Posterior cingulate gyrus (tissue), 11 donors: ENCODE measurements around the gene CLDN22.
"Not testable (repeated sequence)": the region's sequence is repeated elsewhere in the genome, so short reads cannot be mapped to it uniquely, and the experiment has no call there.

ENCODE experiments used
- DNase-seq, 10 donors: peaks; one replicate each; pipeline versions ENCODE4 v3.0.0 to v3.0.0-alpha.2; 2020 to 2021; ENCODE audit warnings: mixed read lengths in 3 of 10
- intact Hi-C: fragments of 100-400 bp; cut with DNase I; formaldehyde crosslinking; loops from one replicate; pipeline ENCODE4 v1.15.1; 2023

Gene CLDN22

DNA sequence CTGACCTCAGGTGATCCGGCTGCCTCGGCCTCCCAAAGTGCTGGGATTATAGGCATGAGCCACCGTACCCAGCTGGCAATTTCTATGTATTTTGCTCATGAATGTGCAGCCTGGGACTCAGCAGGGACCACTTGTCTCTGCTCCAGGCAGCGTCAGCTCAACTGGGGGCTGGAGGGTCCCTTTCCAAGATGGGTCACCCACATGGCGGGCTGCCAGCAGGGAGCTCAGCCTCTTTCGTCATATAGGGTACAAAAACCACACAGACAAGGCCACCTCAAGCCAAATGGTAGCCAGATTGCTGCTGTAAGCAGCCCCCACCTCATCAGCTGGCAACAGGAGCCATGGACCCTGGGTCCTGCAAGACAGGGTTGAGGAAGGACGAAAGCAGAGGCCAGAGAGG lies 4.5 kb upstream of the CLDN22 start:
- intact Hi-C loops = no loop called here
- DNase-seq = peak in 1 of 10 donors; percentile 76

DNA sequence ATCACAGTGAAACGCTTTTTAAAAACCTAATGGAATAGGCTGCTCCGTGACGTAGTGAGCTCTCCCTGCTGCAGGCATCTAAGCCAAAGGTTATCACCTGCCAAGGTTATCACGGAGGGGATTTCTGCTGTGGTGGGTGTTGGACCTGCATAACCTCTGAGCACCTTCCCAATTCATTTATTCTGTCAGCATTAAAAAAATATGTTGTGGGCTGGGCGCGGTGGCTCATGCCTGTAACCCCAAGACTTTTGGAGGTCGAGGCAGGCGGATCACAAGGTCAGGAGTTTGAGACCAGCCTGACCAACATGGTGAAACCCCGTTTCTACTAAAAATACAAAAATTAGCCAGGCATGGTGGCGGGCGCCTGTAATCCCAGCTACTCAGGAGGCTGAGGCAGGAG lies 4.0 kb upstream of the CLDN22 start:
- DNase-seq, intact Hi-C loops: not testable (repeated sequence)

GRCh38 chr4:183323295-183323694 lies 3.2 kb upstream of the CLDN22 start:
- no peak for DNase-seq
- intact Hi-C loops = no loop called here

DNA sequence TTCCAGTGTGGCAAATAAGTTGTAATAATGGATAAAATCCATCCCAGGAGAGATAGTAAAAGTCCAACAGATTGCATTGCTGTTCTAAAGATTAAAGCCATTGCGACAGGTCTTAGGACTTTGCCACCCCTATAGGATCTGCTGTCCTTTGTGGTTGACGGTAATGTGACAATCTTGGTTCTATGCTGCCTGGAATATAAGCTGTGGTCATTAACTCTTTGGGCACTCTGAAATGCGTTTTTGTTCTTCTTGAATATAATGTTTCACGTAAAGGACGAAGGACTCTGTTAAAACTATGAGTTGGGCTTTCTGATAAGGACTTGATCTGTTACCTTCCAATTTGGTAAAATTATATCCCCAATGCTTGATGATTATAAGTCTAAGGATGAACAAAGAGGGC lies 2.2 kb upstream of the CLDN22 start, which contains the start of gene CLDN24:
TSS of gene CLDN24 (minus strand) at position 101 of the 400 bp plus-strand sequence. CDS start at position 101, 0 bp downstream.
- no peak for DNase-seq
- intact Hi-C loops = no loop called here

DNA sequence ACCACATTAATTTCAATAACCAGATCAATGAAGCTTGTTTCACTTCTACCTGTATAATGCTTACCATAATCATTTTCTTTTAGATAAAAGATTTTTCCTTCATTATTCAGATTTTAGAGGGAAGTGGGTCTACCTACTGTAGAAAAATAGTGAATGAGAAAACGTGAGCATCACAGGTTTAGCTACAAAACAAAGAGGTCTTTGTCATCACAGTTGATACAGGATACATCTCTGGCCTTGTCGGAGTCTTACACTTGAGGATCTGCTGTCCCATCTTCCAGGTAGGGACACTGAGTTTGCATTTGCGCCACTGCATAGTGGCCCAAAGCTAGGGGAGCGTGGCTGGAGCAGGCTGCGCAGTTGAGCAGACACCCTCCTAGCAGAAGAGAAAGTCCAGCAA lies 1.4 kb upstream of the CLDN22 start:
- intact Hi-C loops = no loop called here
- no peak for DNase-seq

- DNase-seq = no peak
- intact Hi-C loops = no loop called here
Measured at GRCh38 chr4:183321079-183321478, 1.0 kb upstream of the CLDN22 start.

GRCh38 chr4:183318656-183319055 lies 1.4 kb downstream of the CLDN22 start:
- intact Hi-C loops = no loop called here
- DNase-seq = no peak

GRCh38 chr4:183314806-183315205 lies 5.3 kb downstream of the CLDN22 start:
- DNase-seq = no peak
- intact Hi-C loops = no loop called here

DNA sequence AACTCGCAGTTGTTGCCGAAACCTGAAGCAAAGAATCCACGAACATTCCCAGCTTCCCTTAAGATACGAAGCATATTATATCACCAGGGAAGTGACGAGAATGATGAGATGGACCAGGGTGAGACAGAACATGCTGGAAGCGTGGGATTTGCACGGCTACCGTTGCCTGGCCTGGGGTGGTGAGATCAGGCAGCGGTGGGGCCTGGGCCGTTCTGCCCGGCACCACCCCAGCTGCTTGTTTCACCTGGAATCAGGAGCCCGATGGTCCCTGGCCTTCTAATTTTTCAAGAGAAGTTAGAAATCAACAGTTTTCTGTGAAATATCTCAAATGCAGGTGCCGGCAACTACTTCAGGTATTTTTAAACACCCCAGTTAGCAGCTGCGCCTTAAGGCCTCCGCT lies 5.7 kb downstream of the CLDN22 start:
- intact Hi-C loops = no loop called here
- no peak for DNase-seq

- intact Hi-C loops = no loop called here
Measured at GRCh38 chr4:183312841-183313240, 7.2 kb downstream of the CLDN22 start.

DNA sequence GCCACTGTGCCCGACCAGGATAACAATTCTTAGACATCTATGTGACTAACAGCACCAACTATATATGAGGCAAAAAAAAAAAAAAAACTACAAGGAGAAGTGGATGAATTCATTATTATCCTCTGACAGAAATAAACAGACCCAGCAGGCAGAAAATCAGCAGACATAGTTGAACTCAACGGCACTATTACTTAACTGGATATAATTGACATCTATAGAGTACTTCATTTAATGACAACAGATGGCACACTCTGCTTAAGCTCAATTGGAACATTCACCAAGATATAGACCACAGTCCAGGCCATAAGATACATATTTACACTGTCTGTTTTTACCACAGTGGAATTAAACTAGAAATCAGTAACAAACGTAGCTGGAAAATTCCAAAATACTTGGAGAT lies 13.3 kb downstream of the CLDN22 start:
- DNase-seq = no peak
- intact Hi-C loops = loop anchor here (2.0 kb wide), 1 partner anchor 44 kb away; no protein-coding TSS in a partner anchor

More at GRCh38 chr4:183312841-183313240, 7.2 kb downstream of the CLDN22 start:
- DNase-seq = peak in 1 of 10 donors; percentile 77

- DNase-seq = no peak
- intact Hi-C loops = no loop called here
Measured at GRCh38 chr4:183304538-183304937, 15.5 kb downstream of the CLDN22 start.

- intact Hi-C loops = no loop called here
- no peak for DNase-seq
Measured at GRCh38 chr4:183304067-183304466, 16.0 kb downstream of the CLDN22 start.

- DNase-seq = no peak
- intact Hi-C loops = no loop called here
Measured at GRCh38 chr4:183303301-183303700, 16.8 kb downstream of the CLDN22 start.

DNA sequence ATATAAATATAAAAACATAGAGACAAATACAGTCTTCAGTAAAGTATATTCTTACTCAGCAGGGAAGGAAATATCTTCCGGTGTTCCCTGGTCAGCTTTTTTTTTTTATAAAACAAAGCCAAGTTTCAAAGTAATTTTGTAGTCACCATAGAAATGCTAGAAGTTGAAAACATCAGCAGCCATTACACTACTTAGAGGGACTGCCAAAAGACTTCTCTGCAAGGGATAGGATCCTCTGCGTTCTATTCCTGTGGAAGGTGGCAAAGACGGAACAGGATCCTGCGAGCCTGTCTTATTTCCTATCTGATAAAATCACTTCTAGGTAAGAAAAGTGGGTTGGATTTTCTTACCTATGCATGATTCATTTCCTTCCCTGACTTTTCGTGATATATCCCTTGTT lies 19.4 kb downstream of the CLDN22 start:
- DNase-seq = no peak
- intact Hi-C loops = no loop called here

- no peak for DNase-seq
- intact Hi-C loops = no loop called here
Measured at GRCh38 chr4:183300070-183300469, 20.0 kb downstream of the CLDN22 start.

GRCh38 chr4:183299464-183299863 lies 20.6 kb downstream of the CLDN22 start:
- intact Hi-C loops = no loop called here
- DNase-seq = no peak

DNA sequence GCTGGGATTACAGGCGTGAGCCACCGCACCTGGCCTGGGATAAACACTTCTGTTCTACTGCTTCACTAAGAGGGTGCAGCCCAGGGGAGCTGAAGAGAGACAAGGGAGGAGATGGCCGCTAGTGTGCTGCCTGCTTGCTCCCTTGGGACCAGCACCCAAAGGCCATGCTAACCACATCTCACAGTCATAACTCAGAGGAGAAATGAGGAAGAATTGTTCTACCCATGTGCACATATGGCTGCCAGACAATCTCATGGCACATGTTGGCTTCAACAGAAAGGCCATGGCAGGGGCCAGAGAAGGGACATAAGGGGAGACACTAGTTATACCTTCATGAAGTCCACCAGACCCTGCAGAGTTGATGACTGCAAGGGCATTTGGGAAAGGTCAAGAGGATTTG lies 22.4 kb downstream of the CLDN22 start:
- no peak for DNase-seq
- intact Hi-C loops = no loop called here

DNA sequence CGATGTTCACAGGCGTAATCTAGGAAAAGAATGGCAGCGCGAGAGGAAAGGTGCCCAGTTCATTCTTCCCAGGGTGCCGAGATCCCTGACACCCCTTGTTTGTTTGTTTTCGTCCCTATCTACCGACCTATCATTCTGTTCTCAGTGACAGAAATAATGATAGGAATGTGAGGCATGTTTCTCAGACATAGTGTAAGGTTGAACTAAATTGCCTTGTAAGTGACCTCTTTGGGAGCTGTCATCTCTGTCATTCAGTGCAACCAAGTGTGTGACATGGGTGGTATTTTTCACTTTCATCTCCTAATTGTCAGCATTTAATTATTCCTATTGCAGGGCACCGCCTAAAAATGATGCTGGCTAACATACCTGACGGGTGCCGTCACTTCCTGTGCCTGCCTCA lies 24.4 kb downstream of the CLDN22 start:
- DNase-seq = no peak
- intact Hi-C loops = no loop called here

DNA sequence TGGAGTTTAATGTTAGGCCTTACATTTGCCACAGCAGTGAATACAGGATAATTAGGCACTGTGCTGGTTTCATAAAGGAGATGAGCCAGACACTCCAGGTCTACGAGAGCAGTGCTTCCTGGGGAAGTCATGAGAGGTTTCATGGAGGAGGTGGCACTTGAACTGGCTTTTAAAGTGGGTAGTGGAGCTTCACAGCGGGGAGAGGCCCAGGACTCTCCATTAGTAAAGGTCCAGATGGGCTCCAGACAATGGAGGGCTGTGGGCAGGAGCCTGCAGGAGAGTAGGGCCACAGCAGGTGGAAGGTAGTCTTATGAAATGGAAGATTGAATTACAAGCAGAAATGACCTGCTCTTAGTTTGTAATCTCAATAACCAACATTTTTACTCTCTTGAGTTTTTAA lies 29.0 kb downstream of the CLDN22 start:
- no peak for DNase-seq
- intact Hi-C loops = no loop called here

DNA sequence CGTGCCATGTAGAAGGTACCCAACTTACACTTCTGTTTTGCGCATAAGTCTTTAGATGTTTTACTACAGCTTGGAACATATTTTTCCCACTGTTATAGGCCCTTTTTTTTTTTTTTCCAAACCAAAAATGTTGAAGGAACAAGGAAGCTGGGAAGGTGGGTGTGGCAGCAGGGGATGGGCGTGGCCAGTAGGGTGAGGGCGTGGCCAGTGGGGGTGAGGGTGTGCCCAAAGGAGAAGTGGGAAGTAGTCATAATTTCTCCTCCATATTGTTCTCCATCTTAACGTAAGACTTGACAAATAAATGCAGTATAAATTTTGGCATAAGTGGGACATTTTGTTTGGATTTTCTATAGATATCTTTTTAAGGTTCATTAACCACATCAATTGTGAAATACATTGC lies 30.4 kb downstream of the CLDN22 start:
- no peak for DNase-seq
- intact Hi-C loops = no loop called here

- intact Hi-C loops = no loop called here
- no peak for DNase-seq
Measured at GRCh38 chr4:183288955-183289354, 31.1 kb downstream of the CLDN22 start.

- DNase-seq = no peak
- intact Hi-C loops = no loop called here
Measured at GRCh38 chr4:183287677-183288076, 32.4 kb downstream of the CLDN22 start.
